CD4-positive, alpha-beta T cell treated with Interleukin-21 for 1 hour (primary cell): ENCODE measurements around the gene IGHMBP2.
A peak's percentile ranks its signal among the peaks of the same experiment; 100 is the strongest.
"Not testable (repeated sequence)": the region's sequence is repeated elsewhere in the genome, so short reads cannot be mapped to it uniquely, and the experiment has no call there.

ENCODE experiments used
- DNase-seq: peaks from one replicate; pipeline ENCODE4 v3.0.0-alpha.2; 2020

Gene IGHMBP2

DNA sequence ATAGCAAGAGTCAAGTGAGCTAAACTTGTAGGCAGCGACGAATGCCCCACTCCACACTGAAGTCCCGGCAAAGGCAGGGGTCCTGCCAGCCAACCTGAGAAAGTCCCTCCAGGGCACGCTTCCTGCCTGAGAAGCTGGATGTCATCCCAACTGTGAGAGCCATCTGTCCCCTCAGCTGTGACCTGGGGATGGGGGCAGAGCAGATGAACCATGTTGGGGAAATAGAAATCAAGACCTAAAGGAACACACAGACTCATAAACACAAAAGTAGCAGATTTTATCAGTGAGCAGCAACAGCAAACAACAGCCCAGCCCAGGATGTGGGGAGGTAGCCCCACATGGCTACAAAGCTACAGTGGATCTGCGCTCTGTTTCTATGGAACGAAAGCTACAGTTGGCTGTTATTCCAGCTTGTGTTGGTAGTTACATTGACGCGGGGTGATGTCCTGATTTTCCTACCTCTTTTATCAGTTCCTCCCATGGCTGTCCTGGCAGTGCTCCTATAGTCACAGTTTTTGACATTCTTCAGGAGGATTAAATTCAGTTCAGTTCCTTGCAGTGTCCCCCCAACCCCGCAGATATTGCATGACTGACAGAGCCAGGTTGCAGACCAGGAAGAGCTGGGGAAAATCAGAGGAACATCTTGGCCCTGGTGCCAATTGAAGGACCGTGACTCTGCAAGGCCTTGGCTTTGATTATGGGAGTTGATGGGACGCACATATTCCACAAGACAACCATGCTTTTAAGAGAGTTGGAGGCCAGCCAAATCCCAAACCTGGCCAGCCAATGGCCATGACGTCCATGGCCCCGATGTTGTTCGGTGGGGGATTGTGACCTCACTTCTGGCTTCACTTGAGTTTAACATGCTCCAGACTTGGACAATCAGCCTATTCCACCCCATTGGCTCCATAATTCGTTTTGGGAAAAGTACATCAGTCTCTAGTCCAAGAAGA, 62.5 kb downstream of the IGHMBP2 start:
- DNase-seq = peak; percentile 26

DNA sequence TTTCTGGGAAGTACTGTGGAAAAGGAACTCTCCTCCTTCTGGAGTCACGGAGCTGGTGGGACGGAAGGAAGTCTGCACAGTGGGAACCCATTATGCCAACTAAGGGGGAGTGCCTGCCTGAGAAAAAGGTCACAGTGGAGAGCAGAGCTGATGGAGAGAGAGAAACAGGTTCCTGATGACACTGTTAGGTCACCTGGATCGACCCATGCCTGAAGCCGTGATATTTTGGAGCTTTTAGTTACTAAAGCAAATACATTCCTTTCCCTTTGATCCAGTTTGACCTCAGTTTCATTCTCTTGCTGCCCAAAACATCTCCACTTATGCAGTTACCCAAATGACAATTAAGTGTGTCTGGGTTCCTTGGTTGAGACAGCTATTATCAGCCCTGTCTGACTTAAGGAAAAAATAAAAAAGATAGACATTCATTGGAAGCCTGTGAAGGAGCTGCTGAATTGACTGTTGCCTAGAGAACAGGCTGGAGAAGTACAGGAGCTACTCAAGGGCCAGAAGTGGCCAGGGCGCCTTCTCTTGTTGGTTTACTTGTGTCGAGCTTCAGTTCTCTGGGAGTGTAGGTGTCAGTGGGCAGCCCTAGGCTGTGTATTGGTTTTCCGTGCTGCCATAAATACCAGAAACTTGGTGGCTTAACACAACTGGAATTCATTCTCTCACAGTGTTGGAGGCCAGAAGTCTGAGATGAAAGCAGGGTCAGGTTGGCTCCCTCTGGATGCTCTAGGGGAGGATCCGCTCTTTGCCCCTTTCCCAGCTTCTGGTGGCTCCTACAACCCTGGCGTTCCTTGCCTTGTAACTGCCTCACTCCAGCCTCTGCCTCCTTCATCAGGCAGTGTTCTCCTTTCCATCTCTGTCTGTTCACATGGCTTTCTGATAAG, 63.4 kb downstream of the IGHMBP2 start:
- DNase-seq = no peak

DNA sequence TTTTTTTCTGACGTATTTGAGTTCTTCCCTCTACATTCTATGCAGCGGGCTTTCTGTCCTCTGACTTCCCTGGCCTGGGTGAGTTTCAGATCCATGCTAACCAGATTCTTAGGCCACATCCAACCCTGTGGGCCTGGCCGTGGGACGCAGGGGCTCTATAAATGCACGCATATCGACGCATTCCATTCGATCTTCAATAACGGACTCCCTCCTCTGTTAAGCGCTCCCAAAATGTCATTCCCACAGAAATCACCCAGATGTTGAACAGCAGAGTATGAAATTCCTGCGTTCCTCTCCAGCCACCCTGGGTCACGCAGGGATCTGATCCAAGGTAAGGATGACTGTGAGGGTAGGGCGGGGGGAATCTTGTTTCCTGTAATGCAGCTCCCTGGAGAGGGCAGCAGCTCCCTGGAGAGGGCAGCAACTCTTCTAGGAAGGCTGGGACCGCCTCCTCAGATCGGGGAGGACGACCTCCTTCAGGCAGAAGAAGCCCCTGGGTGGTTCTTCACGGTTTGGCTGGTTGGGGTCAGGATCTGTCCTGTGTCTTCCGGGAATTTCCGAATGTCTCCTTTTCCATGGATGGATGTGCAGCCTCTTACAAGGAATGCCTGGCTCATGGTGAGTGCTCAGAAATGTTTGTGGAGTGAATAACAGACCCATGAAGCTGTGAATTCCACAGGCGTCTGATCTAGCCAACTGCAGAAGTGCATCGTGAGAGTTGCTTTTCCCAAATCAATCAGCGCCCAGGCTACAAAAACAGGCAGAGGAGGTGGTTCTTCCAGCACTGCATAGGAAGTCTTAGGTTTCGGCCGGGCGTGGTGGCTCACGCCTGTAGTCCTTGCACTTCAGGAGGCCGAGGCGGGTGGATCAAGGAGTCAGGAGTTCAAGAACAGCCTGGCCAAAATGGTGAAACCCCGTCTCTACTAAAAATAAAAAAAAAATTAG, 64.9 kb downstream of the IGHMBP2 start:
- no peak for DNase-seq

DNA sequence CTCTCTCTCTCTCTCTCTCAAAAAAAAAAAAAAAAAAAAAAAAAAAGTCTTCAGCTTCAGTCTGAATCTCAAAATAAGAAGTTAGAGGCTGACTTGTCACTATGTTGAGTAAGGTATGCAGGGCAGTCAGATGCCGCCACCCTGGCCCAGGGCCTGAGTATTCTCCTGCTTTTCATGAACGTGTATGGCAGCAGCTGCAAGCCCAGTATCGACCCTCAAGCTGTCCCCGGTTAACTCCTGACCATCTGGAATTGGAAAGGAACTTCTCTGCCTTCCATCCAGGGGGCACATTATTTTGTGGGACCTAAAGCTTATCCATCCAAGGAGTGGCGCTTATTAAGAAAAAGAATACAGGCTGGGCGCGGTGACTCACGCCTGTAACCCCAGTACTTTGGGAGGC, 65.7 kb downstream of the IGHMBP2 start:
- no peak for DNase-seq

DNA sequence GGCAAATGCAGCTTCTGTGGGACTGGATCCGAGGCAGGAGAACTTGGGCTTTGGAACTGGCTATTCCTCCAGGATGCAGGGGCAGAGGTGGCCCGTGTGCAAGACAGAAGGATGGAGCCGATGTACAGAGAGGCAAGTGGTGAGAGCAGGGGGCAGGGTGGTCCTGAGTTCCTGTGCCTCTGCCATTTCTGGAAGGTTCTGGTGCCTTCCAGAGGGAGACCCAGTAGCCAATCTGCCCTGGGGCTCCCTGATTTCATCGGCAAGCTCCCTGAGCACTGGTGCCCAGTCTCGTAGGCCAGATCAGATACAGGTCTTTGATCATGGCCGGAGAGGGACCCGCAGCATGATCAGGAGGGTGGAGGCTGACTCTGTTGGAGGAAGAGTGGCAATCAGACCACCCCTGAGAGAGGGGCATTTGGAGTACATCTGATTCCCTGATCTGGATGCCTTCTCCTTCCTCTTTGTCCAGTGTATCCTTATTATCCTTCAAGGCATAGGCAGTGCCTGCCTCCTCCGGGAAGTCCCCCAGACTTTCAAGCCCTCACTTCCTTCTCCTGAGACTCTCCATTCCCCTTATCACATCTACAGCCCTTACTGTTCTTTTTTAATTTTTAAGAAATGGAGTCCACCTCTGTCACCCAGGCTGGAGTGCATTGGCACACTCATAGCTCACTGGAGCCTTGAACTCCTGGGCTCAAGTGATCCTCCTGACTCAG, 67.4 kb downstream of the IGHMBP2 start:
- no peak for DNase-seq

DNA sequence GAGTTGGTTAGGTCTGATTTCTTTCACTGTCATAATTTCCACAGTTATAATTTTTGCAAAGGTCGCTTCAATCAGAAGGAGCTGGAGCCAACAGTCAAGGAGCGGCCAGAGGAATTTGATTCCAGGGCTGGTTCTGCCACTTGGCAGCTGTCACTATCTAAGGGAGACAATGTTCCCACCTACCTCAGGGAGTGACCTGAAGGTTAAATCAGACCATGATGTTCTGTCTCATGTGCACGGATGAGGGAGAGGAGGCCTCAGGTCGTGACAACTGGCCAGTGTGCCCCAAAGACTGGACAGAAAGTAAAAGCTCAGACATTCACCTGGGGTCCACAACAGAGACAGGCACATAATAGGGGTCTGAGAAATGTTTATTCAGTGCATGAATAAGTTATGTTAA, 69.5 kb downstream of the IGHMBP2 start:
- no peak for DNase-seq

DNA sequence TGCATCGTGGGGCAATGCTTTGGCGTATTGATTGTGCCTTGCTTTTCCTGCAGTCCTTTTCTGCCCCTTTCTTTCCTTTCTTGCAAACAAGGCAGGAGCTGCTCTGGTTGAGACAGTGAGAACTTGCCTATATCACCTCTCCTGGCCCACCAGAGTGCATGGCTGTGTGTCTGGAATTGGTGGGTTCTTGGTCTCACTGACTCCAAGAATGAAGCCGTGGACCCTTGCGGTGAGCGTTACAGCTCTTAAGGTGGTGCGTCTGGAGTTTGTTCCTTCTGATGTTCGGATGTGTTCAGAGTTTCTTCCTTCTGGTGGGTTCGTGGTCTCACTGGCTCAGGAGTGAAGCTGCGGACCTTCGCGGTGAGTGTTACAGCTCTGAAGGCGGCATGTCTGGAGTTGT, 70.0 kb downstream of the IGHMBP2 start:
- not testable (repeated sequence) for DNase-seq

DNA sequence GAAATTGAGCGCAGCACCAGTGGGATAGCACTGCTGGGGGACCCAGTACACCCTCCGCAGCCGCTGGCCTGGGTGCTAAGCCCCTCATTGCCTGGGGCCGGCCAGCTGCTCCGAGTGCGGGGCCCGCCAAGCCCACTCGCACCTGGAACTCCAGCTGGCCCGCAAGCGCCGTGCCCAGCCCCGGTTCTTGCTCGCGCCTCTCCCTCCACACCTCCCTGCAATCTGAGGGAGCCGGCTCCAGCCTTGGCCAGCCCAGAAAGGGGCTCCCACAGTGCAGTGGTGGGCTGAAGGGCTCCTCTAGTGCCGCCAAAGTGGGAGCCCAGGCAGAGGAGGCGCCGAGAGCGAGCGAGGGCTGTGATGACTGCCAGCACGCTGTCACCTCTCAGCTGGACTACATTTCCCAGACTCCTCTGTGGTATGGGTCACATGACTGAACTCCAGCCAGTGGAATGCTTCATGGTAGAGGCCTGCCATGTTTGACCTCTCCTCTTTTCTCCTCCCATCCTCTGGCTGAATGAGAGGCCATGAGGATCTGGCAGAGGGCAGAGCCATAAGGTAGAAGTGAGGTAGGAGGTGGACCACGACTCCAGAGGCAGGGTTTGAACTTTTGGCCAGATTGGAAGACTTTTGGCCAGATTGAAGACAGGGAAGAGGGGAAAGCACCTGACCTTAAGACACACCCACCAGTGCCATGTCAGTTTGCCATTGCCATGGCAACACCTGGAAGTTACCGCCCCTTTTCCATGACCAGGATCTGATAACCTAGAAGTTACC, 70.9 kb downstream of the IGHMBP2 start:
- DNase-seq = peak; percentile 30

DNA sequence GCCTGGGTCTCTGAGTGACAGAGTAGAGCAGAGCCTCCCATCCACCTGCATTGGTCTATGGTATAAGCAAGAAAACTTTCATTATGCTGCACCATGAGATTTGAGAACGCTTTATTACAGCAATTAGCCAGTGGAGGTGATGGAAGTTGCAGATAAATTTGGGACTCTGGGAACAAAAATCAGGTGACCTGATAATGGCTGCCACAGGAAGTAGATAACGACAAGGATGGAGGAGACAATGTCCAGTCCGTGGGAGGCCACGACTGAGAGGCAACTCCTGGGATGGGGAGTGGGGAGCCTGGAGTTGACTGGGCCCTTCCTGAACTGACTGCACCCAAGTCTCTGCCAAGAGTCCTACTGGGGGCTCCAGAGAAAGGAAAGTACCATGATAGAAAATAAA, 72.4 kb downstream of the IGHMBP2 start:
- DNase-seq = no peak

DNA sequence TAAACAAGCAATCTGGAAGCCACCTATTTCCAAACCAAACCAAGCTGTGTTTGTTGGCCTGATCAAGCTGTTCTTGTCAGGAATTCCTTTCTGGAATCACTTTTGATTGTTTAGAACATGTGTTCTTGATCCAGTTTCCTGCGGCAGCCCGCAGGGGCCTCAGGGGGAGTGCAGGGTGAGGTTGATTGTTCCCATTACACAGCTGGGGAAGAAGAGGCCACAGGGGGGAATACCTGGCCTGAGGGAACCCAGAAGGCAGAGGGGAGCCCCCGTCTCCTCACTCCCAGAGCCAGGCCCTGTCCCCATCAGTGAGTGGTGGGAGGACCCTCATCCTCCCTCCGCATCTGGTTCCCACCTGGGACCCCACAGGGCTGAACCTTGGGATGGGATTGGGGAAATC, 72.9 kb downstream of the IGHMBP2 start:
- DNase-seq = no peak

DNA sequence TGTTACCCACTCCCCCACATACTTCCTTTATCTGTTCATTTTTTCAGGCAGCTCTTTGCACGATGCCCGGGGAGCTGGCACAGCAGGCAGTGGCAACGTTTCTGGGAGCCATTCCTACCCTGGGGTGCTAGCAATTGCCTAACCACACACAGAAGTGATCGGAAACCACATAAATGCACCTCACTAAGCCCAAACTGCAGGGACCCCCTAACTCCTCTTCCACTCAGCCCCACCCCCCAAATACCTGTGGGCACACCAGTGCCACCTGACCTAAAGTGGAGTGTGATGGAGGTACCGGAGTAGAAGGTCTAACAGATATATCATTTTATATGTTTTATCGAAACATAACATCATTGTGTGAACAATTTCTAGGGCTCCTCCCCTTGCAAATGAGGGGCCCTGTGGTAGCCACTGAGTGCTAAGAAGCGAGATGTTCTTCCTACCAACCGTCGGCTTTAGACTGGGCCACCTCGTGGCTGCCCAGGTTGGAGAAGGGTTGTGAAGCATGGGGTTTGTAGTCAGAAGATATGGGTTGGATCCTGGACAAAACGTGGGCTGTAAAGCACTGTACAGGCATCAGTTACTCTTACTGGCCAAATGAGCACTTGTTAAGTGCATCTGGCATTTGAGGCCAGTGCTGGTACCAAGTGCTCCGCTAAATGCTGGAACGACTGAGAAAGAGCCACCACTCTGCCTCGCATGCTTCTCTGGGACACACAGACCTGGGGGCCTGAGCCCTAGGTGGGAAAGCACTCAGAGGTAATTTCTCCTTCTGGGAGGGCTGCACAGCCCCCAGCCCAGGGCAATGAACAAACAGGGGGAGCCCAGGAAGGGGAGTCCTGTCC, 74.3 kb downstream of the IGHMBP2 start:
- no peak for DNase-seq

DNA sequence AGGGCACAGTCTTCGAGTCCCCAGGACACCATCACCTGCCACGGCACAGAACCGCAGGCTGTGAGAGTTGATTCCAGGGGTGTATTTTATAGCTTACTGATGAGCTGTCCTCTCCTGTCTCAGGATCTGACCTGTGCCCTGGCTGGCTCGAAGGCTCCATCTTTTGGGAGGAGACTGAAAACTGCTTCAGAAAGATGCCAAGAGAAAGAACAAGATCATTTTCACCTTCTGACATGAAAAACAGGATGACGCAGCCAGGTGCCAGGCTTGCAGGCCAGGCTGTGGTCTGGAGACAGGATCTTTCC, 74.9 kb downstream of the IGHMBP2 start:
- no peak for DNase-seq

DNA sequence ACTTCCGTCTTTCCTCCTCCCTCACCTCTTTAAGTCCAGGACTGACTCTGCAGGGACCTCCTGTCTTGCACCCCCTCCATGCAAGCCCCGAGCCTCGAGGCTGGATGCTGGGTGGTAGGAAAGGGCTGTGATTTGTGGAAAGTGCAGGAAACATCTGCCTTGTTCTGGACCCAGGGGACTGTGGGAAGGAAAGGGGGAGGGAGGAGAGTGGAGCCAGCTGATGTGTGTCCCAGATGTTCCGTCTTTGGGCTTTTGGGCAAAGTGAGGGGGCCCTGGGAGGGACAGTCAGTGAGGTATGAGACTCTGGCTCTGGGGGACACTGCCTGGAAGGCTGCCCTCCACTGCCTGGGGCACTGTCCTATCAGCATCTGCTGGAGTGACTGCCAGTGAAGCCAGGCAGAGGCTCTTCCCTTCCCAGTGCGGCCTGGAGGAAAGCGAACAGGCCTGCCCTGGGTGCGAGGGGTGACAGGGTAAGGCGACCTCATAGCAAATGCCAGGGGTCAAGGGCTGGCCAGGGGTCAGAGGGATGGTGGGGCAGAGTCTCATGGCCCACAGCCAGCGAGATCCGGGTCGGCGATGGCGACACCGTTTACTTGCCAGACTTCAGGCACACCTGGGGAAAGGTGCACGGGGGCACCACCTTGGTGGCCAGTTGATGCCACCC, 75.4 kb downstream of the IGHMBP2 start:
- DNase-seq = no peak

DNA sequence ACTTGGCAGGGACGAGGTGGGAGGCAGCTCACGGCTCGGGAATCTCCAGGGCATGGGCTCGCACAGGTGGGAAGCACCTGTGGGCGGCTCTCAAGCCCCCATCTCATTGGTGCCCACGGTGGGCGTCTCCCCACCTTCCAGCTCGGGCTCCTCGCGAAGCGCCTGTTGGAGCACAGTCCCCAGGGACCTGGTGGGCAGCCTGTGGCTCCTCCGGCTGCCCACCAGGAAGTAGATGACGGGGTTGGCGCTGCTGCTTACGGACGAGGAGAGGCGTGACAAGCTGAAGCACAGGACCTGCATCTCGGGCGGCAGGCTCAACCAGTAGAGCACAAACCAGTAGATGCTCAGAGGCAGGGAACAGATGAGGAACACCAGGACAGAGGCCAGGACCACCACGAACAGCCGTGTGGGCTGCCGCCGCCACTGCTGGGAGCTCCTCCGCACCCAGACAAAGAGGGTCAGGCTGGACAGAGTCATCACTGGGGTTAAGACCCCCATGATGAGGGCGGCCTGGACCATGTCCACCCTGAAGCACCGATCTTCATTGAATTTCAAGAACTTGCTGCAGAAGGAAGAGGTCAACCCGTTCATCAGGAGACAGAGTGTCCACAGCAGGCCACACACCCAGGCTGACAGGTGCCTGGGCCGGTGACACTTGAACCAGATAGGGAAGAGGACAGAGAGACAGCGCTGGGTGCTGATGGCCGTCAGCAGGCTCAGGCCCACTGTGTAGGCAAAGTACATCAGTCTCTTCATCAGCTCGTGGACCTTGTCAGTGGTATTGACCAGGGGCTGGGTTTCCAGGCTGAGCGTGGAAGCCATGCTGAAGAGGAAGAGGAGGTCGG, 76.5 kb downstream of the IGHMBP2 start:
- DNase-seq = no peak

DNA sequence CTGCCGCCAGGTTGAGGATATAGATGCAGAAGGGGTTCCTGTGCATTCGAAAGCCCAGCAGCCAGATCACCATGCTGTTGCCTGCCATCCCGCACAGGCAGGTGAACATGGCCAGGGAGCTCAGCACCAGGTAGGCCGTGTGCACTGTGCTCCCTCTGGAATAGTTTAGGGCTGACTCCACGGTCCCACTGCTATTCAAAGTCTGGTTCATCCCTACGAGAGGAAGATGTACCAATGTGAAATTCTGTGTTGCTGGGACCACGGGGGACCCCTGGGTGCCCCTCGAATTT, 77.0 kb downstream of the IGHMBP2 start, which contains the start of gene MRGPRD:
Gene MRGPRD, minus strand, starts transcription at position 211 of the 290 bp plus-strand sequence. Its CDS starts 0 bp downstream, at position 211.
- no peak for DNase-seq

DNA sequence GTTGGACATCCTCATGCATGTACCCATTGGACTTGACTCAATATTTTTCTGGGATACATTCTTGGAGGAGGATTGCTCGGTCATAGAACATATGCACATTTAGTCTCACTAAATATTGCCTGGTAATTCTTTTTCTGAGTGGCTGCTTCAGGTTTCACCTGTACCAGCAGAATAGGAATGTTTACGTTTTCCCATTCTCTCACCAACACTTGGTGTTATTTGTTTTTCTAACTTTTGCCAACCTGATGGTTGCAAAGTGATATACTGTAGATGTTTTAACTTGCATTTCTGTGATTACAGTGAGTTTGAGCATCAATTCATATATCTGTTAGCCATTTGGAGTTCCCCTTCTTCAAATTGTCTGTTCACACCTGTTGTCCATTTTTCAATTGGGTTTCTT, 78.4 kb downstream of the IGHMBP2 start:
- no peak for DNase-seq

DNA sequence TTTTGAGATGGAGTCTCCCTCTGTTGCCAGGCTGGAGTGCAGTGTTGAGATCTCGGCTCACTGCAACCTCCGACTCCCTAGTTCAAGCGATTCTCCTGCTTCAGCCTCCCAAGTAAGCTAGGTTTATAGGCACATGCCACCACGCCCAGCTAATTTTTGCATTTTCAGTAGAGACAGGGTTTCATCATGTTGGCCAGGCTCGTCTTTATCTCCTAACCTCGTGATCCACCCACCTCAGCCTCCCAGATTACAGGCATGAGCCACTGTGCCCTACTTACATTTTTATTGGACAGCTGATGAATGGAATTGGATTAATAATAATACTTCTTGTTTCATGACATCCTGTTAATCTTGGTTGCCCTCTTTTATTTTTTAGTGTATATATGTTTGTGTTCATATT, 80.1 kb downstream of the IGHMBP2 start:
- DNase-seq = no peak

DNA sequence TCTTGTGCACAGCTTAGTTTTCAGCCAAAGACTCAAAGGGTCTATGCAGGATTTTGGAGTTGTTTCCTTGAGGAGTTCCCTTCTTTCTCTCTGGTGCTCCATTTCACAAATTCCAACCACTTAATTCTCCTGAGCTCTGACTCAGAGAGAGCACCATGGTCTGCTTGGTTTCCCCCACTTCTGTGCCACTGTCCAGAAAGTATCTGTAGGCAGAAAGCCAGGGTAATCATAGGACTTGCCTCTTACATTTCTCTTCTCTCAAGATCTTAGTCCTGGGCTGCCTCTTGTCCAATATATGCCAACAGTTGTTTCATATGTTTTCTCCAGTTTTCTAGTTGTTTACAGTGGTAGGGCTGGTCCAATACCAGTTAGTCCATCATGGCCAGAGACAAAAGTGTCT, 83.5 kb downstream of the IGHMBP2 start:
- no peak for DNase-seq

DNA sequence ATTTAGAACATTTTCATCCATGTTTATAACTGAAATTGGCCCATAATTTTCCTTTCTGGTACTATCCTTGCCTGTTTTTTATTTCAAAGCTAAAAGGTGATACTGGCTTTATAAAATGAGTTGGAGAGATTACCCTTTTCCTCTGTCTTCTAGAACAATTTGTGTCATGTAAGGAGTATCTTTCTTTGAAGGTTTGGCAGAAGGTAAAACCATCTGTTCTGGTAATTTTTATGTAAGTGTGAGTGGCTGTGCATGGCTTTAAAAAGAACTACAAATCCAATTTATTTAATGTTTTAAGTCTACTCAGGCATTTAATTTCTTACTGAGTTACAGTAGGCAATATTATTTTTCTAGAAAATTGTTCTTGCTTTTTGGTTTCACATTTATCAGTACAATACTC, 84.8 kb downstream of the IGHMBP2 start:
- no peak for DNase-seq
